ENCODE results near the gene S100A2. TPM values are rescaled to one million over a fixed set of nuclear protein-coding genes. Genes with fewer than 3 reads are reported as not detected.
A peak's percentile ranks its signal among the peaks of the same experiment; 100 is the strongest.

Gene S100A2
- total and polyA plus RNA-seq, 2 donors (not counting 3 experiments of a cell fraction or from before 2014, with no cell fraction given) = 4.0 to 4.3 TPM

DNA sequence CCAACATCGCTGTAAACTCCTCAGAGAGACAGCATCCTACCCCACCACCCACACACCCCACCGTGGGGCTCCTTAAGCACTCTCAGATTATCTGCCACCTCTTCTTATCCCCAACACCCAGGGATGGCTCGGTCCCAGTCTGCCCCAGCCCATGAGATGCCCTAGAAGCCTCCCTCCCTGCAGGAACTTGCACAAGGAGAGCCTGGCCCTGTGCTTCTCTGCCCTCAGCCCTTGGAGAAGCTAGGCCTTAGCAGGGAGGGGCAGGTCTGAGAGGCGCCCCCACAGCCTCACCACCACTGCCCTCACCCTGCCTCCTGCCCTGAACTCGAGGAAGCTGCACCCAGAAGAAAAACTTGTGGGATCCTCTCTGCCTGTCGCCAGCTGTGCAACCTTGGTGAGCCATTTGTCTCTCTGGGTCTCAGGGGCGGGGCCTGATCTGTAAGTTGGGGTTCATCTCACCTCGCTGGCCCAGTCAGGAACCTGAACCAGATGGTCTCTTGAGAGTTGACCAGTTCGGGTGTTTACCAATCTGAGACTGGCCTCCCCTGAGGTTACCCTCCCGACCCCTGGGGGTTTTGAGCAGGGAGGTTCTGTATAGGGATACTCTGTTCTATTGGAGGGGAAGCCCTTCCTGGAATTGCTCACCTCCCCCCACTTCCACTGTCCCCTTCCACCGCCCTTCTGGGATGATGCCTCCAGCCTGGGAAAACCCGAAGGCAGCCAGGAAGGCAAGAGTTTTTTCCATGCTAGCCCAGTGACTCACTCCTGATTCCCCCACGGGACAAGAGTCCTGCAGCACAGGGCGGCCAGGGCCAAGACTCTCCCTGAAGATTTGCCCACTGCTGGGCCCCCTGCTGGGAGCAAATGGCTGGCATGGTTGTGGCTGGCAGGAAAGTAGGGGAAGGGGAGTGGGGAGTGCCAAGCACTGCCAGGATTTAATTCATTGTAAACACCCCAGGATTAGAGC is 16.6 kb downstream of the S100A2 start, which contains the start of gene S100A3:
Gene S100A3, minus strand, starts transcription at position 537 of the 967 bp plus-strand sequence. CDS start 773 bp downstream, outside the sequence.
- POLR2A ChIA-PET = no interaction called here
- H3K9me1 ChIP-seq (replicated peaks; ENCODE audit: control insufficient read depth, extremely low read depth, insufficient read depth, low read length) = no peaks in the 10 kb centered on the region
- no peaks in the 10 kb centered on the region for H3K79me2 ChIP-seq (ENCODE audit: control insufficient read depth, insufficient read depth, low read length)
- no peaks in the 10 kb centered on the region for H3K36me3 ChIP-seq (ENCODE audit: control insufficient read depth in 2 of 2, extremely low read depth in 1 of 2, insufficient read depth in 2 of 2, low read length in 2 of 2)
- FAIRE-seq = peak; percentile 91
- H3K9ac ChIP-seq (replicated peaks; ENCODE audit: extremely low read depth, insufficient read depth, low read length) = no peak within 1 kb of the TSS
- no peak within 1 kb of the TSS for H3K4me2 ChIP-seq (ENCODE audit: insufficient read depth, low read length)
- H4K20me1 ChIP-seq (replicated peaks; ENCODE audit: control insufficient read depth, extremely low read depth, insufficient read depth, low read length) = no peaks in the 10 kb centered on the region
- peaks cover 28% of the 10 kb centered on the region for H3K4me1 ChIP-seq (ENCODE audit: control insufficient read depth, extremely low read depth, insufficient read depth, low read length)
- H3K9me3 ChIP-seq (replicated peaks; ENCODE audit: control insufficient read depth, insufficient read depth, low read length) = no peaks in the 10 kb centered on the region
- H2AFZ ChIP-seq (ENCODE audit: low read depth, low read length) = peak within 1 kb of the TSS; percentile 66
- dilution Hi-C loops (cut with MboI; ENCODE audit: extremely low pct_ligation_motif_present, low sequenced_read_pairs) = no loop called here
- intact Hi-C loops (cut with micrococcal nuclease) = loop anchor here (1.0 kb wide), 2 partner anchors 13 to 17 kb away; no protein-coding TSS in a partner anchor
- H3K4me3 ChIP-seq (replicated peaks in 1 of 3; ENCODE audit: insufficient read depth in 1 of 3, low read depth in 1 of 3, low read length in 3 of 3) = no peak within 1 kb of the TSS
- BruUV-seq (replicated peaks) = no TSS peak
- peak within 1 kb of the TSS; percentile 66 for H3K27ac ChIP-seq (ENCODE audit: insufficient read depth, low read depth, low read length)
- DNase-seq (ENCODE audit: low read depth, low spot score) = peak; percentile 86
- CTCF ChIA-PET = interaction anchor here (0.6 to 2.9 kb wide), 5 partner anchors 14 to 39 kb away, joined by 3 to 12 read pairs (median 3); no protein-coding TSS in a partner anchor
- no peaks in the 10 kb centered on the region for H3K27me3 ChIP-seq (ENCODE audit: control insufficient read depth in 2 of 2, insufficient read depth in 2 of 2, low read length in 2 of 2)
- TF ChIP-seq, protein P1, sequence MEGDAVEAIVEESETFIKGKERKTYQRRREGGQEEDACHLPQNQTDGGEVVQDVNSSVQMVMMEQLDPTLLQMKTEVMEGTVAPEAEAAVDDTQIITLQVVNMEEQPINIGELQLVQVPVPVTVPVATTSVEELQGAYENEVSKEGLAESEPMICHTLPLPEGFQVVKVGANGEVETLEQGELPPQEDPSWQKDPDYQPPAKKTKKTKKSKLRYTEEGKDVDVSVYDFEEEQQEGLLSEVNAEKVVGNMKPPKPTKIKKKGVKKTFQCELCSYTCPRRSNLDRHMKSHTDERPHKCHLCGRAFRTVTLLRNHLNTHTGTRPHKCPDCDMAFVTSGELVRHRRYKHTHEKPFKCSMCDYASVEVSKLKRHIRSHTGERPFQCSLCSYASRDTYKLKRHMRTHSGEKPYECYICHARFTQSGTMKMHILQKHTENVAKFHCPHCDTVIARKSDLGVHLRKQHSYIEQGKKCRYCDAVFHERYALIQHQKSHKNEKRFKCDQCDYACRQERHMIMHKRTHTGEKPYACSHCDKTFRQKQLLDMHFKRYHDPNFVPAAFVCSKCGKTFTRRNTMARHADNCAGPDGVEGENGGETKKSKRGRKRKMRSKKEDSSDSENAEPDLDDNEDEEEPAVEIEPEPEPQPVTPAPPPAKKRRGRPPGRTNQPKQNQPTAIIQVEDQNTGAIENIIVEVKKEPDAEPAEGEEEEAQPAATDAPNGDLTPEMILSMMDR (IDR thresholded peaks at IDR 0.05; ENCODE audit: extremely low read depth in 1 of 2, insufficient read depth in 1 of 2, low read depth in 1 of 2, low read length in 2 of 2) = peak; percentile 26 to 28
- peak; percentile 77 for TF ChIP-seq FOS (IDR thresholded peaks at IDR 0.05; ENCODE audit: borderline replicate concordance, insufficient read depth, low read length)
- no peak for TF ChIP-seq POLR2AphosphoS5 (IDR thresholded peaks at IDR 0.05; ENCODE audit: insufficient read depth, low read depth, low read length)
- TF ChIP-seq JUN (IDR thresholded peaks at IDR 0.05; ENCODE audit: borderline replicate concordance, insufficient read depth, insufficient read length, low read depth) = peak; percentile 64
- no peak for TF ChIP-seq GATA2 (IDR thresholded peaks at IDR 0.05; ENCODE audit: insufficient read depth, insufficient read length, low read depth, low read length)
